Stimulated activated CD4-positive, alpha-beta T cell treated with anti-CD3 and anti-CD28 coated beads, TNF-alpha, amount 100 ng/mL, for 1 hour (primary cell): ENCODE data around the gene LEO1.
A peak's percentile ranks its signal among the peaks of the same experiment; 100 is the strongest.

Source experiments
- DNase-seq, 3 donors: peaks; one replicate each; pipeline ENCODE4 v3.0.0-alpha.2; 2020; ENCODE audit warnings: low read depth in 3 of 3, low spot score in 1 of 3

LEO1 gene

DNA sequence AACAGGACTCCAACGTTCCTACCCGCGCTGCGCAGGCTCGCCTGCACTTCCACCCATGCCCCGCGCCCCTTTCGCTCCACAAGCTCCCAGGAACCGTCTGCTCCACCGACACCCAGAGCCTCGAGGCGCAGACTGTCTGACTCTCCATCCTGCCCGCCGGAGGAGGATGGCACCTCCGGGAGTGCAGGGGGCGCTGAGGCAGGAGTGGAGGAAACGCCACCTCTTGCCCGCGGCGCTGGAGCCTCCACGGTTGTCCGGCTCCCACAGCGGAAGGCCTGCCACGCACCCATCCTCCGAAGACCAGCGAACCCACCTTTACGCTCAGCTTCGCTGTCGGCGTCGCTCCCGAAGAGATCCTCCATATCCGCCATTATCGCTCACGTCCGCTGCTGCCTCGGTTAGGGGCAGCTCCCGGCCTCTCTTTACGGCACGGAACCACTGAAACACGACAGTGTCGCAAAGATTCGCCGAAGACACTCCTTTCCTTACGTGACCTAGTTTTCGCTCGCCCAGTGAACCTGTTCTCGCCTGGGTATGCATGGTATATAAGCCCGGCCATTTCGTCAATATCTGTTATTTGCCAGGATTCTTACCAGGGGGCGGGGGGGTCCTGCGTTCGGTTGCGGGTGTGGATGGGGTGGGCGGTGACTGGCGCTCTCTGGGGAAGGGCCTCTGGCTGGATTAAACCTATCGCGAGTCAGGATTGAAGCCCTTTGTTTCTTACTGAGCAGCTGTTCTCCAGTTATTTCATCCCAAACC is at the start of gene LEO1:
Gene LEO1 (minus strand): TSS at position 404 of the 759 bp plus-strand sequence. CDS start 33 bp downstream, at position 371.
- DNase-seq: peak; percentile 66 to 81 (median 77)

DNA sequence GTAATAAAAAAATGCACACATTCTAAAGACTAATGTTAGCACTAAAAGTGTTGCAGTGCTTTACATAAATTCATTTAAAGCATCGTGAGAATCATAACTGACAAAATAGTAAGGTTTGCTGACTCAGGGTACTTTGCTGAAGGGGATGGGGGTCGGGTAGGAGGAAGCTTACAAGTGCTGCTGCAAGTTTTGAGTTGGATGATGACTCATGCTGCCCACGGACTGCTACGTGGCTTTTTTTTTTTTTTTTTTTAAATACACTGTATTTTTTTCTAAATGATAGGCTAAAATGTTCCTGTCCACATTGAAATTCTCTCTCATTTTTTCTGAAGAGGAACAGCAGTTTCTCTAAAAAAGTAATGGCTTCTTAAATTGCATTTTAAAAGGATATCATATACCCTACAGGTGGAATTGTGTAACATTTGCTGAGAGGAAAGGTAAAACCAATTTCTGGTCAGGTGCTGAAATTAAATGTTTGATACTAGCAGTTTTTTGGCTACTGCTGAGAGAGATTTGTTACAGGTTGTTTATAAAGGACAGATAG is 49.6 kb upstream of the LEO1 start:
- peak in 2 of 3 donors; percentile 24 to 29 for DNase-seq

DNA sequence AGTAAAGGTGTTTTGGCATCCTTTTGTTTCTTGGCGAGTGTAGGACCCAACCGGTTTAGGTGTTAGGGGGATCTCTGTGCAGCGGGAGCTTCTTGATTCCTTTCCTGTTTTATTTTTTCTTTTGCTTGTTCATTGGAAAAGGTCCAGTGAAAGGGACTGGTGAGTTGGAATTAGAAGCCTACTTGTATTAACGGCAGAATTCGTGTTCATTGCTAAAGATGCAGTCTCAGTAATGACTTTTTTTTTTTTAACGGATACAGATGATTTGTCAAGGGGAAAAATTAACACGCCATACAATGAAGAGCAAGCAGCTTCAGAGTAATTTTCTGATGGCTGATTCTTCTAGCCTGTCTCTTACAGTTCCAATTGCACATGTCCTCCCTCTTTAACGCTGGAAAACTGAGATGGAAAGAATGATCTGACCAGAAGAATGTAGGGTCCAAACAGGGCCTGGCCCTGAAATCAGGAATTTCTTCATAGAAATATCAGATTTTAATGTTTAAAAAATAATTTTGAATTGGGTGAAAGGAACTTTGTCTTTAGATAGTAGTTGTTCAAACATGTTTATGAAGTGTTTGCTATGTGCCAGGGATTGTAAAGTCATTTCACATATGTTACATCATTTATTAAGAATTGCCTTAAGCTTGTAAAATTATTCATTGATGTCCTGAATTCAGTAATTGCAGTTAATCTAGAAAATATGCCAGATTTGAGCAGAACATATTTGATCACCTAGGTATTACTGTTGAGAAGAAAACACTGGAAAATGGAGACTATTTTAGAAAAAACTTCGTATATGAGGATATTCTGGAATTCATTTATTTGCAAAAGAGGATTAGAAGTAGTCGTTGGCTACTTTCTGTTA is 48.9 kb upstream of the LEO1 start:
- DNase-seq: no peak

DNA sequence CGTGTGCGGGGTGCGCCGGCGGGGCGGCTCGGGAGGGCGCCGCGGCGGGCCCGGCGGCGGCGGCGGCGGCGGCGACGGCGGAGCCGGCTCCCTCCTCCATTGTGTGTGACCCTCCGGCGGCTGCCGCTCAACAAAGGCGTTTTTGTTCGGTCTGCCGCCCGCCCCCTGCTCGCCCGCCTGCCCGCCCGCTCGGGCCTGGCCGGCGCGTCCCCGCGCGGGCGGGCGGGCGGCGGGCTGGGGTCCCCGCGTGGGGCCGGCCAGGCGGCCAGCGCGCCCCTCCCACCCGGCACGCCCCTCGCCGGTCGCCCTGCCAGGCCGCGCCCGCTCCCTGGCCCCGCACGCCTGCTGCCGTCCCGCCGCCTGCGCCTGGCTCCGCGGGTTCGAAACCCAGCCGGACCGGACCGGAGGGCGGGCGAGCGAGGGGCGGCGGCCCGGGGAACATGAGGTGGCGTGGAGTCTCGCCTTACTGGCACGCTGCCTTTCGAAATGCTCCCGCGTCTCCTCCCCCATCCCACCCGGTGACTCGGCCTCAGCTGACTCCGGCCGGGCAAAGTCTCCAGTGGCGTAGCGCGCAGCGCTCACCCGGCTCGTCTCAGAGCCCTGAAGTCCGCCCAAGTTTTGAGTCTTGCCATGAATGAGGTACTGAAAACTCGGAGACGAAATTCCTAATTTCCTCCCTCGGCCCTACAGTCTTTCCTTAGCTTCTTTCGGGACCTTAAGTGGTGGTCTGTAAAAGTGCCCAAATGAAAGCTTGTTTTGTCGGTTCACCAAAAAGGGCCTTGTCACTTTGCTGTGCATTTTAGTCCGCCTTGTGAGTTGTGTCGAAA is 48.0 kb upstream of the LEO1 start:
- peak in 2 of 3 donors; percentile 13 to 47 for DNase-seq

DNA sequence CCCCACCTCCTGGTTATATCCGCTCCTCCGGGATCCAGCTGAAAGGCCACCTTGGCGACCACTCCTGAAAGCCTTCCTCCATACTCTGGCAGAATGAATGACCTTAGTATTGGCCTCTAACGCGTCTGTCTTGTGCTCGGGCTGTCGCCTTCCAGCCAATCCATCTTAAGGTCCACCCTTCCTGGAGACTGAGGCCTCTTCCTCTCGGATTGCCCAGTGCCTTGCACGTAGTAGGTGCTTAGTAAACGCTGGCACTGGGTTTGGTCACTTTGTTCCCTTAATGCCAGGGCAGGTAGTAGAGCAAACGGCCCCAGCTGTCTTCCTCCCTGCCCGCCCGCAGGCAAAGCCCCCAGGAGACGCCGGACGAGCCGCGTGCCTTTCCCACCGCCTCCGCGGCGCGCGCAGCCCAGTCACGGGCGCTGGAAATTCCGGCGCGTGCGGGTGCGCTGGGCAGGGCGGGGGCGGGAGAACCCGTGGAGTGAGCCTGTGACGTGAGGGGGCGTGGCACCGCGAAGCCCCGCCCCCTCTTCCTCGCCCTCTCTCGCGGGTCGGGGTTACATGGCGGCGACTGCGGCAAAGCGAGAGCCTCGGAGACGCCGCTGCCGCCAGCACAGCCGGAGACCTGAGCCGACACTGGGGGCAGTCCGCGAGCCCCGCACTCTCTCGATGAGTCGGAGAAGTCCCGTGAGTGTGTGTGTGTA is 47.3 kb upstream of the LEO1 start, which contains the start of gene MAPK6:
Gene MAPK6 (plus strand): TSS at position 527 of the 701 bp plus-strand sequence. CDS start 27,242 bp downstream, outside the sequence.
- DNase-seq: peak; percentile 82 to 96 (median 89)

DNA sequence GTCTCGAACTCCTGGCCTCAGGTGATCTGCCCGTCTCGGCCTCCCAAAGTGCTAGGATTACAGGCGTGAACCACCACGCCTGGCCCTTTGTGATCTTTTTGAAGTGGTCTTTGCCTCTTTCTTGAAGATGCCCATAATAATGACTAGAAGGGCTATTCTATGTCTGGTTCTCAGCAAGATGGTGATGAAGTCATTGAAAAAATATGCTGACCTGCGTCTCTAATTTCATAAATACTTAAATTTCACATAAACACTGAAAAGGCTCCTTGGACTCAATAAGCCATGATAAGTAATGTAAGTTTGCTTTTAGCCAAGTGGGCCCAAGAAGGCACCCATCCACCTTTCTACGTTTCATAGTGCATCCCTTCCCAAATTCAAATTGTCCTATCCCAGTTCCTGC is 46.7 kb upstream of the LEO1 start:
- no peak for DNase-seq

DNA sequence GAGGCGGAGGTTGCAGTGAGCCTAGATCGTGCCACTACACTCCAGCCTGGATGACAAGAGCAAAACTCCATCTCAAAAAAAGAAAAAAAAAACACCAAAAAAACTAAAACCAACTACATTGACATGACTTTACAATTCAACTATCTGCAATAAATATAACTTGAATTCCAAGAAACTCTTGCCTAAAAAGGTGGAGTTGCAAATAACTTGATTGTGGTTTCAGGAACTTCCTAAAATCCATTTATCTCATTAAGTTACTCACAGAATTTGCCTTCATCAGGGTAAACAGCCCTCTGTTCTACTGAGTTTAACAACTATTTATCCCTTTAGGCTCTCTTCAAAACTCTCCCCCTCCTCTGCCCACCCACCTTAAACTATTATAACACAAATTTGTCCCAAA is 44.7 kb upstream of the LEO1 start:
- no peak for DNase-seq

DNA sequence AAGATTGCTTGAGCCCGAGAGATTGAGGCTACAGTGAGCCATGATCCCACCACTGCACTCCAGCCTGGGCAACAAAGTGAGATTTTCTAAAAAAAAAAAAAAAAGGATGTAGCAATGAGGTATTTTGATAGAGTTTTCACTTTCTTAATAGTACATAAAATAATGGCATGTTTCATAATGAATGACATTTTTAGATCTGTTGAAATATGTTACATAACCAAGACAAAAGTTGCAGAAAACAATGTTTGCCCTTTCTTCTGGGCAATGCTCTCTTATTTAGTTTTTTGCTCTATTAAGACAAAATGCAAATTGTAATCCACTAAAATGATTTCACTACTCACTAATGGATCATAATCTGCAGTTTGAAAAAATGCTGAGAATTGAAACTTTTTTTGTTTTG is 43.0 kb upstream of the LEO1 start:
- no peak for DNase-seq

DNA sequence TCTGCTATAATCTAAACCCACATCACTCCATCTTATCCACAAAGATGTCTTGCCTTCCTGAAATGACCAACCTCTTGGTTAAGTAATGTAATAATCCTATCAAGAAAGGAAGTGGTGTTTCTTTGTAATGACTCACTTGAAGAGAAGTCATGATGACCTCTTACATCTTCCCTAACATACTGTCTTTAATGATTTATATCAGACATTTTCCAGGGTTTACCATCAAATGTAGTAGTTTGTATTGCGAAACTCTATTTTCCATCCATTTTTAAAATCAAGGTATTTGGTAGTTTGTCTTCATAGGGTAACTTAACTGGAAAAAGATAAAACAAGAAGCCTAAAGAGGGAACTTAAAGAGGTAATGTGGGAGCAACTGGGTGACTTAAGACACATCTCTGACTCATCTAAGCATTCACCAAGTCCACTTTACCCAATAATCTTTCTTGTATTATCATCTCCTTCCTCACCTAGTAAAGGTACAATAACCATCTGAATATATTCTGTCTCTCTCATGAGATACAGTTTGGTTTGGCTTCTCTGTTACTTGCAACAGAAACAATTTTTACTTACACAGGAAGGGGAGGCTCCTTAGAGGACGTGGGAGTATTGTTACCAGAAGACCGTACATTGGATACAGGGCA is 41.7 kb upstream of the LEO1 start:
- DNase-seq: no peak

DNA sequence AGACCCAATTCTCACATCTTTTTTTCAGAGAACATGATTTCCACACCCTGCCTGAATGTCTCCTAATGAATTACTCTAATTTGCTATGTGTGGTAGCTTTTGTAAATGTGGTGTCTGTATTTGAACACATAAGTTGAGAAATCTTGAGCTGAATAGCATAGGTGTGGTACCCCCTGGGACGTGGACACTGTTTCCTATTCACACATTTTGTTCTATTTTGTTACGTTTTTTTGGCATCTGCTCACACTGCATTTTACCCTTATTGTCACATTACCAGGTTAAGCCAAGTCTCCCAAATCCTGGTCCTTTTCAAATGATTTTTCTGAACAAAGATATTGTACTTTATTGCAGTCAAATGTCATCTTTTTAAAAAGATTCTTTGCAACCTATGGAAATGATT is 40.6 kb upstream of the LEO1 start:
- DNase-seq: no peak

DNA sequence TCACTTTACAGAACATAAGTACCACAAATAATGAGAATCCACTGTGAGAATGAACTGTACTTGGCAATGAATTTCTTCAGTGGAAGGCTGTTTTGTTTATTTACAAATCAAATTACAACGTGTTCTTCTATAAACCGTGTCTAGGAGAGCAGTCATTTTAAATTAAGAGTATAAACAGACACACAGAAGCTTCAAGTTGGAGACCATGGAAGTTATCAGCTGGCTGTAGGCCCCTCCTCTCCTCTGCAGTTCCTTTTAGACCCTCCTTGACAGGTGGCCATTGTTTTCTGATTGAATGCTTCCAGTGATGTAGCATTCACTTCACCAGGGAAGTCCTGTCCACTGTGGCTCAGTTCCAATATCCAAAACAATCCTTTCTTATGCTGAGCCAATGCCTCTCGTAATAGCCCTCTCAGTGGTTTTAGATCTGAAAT is 40.1 kb upstream of the LEO1 start:
- no peak for DNase-seq

DNA sequence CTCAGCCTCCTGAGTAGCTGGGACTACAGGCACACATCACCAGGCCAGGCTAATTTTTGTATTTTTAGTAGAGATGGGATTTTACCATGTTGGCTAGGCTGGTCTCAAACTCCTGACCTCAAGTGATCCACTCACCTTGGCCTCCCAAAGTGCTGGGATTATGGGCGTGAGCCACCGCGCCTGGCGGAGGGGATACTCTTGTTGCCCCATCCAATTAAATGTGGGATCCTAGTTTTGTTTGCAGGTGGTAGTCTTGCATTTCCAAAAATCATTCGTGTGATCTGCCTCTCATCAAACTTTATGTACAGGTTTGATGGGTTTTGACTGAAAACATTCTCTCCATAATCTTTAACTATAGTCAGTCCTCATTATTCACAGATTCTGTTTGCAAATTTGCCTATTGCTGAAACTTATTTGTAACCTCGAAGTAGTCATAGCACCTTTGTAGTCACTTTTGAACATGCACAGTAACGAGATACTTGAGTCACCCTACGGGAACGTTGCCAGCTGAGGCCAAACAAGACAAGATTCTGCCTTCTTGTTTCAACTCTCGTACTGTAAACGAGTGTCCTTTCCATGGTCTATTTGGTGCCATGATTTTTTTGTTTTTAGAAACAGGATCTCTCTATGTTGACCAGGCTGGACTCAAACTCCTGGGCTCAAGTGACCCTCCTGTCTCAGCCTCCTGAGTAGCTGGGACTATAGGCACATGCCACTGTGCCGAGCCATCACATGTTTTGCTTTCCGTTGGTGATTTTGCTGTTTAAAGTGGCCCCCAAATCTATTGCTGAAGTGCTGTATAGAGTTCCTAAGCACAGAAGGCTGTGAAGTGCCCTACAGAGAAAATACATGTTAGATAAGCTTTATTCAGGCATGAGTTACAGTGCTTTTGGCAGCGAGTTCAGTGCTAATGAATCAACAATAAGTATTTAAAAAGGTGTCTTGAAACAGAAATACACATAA is 39.3 kb upstream of the LEO1 start:
- peak in 1 of 3 donors; percentile 22 for DNase-seq

DNA sequence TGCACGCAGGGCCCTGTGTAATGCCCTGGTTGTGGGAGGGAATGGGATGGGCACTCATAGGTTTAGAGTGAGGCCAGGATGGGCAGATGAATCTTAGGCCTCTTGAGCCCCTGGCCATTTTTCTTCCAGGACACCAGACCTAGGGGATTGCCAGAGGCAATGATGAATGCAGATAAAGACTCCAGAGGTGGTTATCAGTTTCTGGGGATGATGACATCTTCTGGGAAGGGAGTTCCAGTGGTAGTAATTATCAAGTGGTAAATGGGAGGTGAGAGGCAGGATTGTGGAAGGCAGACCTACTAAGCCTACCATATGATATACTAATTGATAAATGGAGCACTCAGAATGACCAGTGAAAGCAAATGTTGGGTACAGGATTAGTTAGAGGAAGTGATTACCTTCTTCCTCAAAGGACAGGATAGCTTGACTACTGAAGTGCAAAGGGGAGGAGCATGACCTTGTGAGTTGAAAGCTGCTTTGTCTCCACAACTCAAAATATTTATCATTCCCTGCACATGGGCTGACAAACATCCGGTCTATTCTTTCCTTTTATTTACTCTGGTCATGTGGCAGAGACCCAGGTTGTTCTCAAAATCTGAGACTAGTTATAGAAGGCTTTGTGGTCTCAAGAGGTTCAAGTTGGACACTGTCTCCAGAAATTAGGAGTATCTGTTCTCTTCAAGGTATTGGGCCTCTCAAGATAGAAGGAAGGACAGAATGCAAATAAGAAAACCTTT is 37.3 kb upstream of the LEO1 start:
- no peak for DNase-seq

DNA sequence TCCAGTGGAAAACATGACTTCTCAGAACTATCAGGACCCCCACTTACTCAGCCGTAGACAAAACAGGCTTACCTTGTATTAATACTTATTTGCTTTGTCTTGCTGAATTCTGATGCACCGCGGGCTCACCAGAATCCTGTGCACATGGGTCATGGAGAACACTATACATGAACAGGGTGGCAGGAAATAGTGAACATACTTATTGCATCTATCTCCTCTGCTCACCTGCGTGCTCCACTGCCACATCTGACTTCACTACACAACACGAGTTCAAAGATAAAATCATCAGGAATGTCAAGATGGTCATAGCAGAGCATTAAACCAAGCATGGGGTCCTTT is 36.8 kb upstream of the LEO1 start:
- no peak for DNase-seq

DNA sequence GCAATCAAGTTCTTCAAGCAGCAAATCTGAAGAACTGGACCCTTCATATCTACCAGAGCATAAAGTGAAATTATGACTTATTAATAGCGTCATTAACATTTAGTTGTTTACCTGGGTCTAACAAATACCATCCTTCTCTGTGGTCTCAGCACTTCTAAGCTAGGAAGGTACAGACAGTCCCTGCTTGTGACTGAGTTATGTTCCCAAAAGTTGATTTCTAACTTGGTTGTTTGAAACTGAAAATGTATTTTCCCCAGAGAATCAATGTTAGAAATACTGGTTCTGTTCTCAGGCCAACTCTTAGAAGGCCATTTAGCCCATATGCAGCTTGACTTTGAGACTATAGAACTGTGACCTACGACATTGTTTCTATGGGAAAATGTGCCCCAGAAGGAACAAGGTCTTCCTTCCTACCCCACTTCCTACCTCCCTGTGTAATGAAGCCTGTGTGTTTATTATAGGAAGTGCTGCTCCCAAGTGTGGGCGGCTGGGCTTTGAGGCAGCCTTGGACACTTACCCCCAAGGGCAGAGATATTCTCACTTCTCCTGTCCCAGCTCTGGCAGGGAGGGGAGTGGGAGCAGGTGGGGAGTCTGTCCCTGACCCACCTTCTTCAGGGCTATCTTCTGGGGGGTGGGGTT is 35.2 kb upstream of the LEO1 start:
- DNase-seq: no peak

DNA sequence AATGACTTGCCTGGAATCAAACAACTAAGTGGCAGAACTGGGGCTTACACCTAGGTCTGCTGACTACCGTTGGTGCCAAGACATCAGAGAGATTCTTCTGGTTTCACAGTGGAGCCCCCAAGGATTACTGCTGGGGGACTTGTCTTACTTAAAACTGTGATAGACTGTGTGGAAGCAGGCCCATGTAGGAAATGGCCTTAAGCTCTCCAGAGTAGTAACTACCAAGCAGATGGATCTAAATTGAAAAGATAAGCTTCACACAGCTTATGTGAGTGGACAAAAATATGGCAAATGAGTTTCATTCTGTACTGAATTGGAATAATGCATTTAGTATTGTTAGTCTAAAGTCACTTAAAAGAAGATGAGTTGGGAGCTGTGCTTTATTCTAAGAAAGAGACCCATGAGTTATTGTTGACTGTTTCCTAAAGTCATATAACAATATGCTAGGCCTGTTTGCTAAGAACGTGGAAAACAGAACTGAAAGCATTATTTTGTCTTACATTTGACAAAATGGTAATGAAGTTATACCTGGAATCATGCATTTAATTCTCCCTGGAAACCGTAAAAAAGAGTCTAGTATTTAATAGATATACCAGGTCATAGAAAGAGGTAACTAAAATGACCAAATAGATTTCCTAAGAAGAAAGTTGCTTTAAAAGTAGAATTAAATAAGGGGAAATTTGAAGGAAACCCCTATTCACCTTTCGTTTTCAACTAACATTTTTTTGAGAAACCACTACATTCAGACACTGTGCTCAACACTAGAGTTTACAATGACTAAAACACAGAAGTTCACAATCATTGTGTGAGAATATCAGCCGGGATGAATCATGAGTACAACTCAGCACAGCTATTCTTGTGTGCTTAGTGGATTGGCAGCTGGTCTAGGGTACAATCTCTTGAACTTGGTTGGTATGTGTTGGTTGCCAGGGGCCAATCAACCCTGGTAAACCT is 34.4 kb upstream of the LEO1 start:
- DNase-seq: no peak

DNA sequence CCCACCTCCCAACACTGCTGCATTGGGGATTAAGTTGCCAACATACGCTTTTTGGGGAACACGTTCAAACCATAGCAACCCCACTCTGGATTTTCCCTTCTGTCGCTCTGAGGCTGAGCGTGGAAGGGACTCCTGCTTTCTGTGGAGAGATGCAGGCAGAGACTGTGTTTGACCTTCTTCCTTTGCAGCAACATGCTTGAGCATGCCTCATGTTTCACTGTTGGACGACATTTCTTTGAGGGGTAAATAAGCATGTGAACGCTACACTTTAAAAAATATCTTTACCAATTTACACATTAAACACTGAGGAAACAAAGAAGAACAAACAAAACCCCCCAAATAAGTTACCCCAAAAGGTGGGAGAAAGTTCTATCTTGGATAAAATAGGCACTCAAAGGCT is 33.2 kb upstream of the LEO1 start:
- DNase-seq: no peak
